Measurements from ENCODE around the gene MALRD1.

DNA sequence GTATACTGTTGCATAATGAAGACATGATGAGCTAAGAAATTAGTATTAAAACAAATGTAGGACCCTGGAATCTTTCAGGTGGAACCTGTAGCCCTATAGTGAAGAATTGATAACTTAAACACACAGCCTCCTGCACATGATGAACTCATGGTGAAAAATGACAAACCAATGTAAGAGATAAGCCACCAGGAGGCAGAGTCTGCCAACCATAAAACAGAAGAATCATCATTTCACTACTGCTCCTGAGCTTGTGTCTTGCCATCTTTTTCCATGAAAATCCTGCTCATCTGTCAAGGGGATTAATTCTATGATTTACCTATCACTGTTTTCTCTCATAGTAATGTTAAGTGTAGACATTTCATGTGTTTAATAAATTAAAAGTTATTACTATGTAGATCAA is 363.9 kb downstream of the MALRD1 start:
- TF ChIP-seq FOXM1 (IDR thresholded peaks at IDR 0.05; ENCODE audit: borderline replicate concordance) = no peak
- no peak for TF ChIP-seq SUZ12 (IDR thresholded peaks at IDR 0.05)
- no peak for TF ChIP-seq TARDBP (IDR thresholded peaks at IDR 0.05)
- TF ChIP-seq BHLHE40 (IDR thresholded peaks at IDR 0.05; ENCODE audit: borderline replicate concordance) = no peak

Data from HEK293T (cell line).